ENCODE data around the gene AIG1.

DNA sequence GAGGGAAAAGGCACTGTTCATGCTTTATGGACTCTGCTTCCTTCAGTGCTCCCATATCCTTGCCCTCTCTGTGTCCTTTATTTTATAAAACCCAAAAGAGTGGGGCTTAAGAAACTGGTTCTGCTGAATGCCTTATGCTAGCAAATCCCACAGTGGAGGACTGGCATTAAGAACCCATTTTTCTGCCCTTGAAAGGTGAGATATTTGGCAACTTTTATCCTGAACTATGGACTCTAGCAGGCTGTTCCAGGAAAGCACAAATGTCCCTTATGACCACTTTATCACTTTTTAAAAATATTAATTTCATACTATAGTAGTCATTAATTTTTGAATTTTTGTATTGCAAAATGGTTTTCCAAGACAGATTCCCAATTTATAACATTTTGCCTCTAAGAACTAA, 296.5 kb downstream of the AIG1 start:
- TF ChIP-seq EZH2 (IDR thresholded peaks at IDR 0.05) (no peak), POLR2AphosphoS5 (IDR thresholded peaks at IDR 0.05; ENCODE audit: borderline replicate concordance, low read depth, low read length) (no peak), FOXP2 (optimal IDR thresholded peaks at IDR 0.05; ENCODE audit: control extremely low read depth, extremely low read length, insufficient read depth) (no peak)

All from SK-N-MC (cell line).